Adrenal gland (tissue), 12 donors: ENCODE data around the gene CCDC51. TPM values are rescaled to one million over a fixed set of nuclear protein-coding genes. Genes with fewer than 3 reads are reported as not detected.

Experiments used
- DNase-seq, 7 donors: peaks; one replicate each; pipeline ENCODE4 v3.0.0-alpha.2; 2019 to 2020
- H3K27ac ChIP-seq, 5 donors: fragments of 200-600 bp; sonication (generic) in 4 of 5; 1 replicate in 3 of 5; 2 replicates in 2 of 5; pipeline versions ENCODE4 v1.5.1 to v1.8.0; 2016 to 2020; ENCODE audit warnings: mild to moderate bottlenecking in 1 of 5
- H3K27me3 ChIP-seq: fragments of 200-600 bp; 2 replicates; pipeline ENCODE4 v1.8.0; 2021
- H3K36me3 ChIP-seq, 2 donors: fragments of 200-600 bp; replicated peaks in 1 of 2; 1 replicate in 1 of 2; 2 replicates in 1 of 2; pipeline versions ENCODE4 v1.5.1 to v1.8.0; 2018 to 2022
- H3K4me1 ChIP-seq, 2 donors: fragments of 200-600 bp; replicated peaks in 1 of 2; 1 replicate in 1 of 2; 2 replicates in 1 of 2; pipeline versions ENCODE4 v1.5.1 to v1.8.0; 2018 to 2021
- H3K4me3 ChIP-seq, 4 donors: fragments of 200-600 bp; sonication (generic) in 3 of 4; one replicate each; pipeline ENCODE4 v1.5.1; 2016 to 2018
- H3K9me3 ChIP-seq, 3 donors: fragments of 200-600 bp; sonication (generic) in 1 of 3; replicated peaks in 1 of 3; 1 replicate in 2 of 3; 2 replicates in 1 of 3; pipeline versions ENCODE4 v1.5.1 to v1.8.0; 2016 to 2021
- POLR2A ChIP-seq, 2 donors: fragments of 450-650 bp; IDR thresholded peaks; one replicate each; pipeline ENCODE4 v1.6.1; 2017; ENCODE audit warnings: antibody characterized with exemption in 2 of 2, mild to moderate bottlenecking in 2 of 2, moderate library complexity in 1 of 2
- WGBS, 4 donors: extraction: QIAGEN DNeasy Blood & Tissue Kit in 2 of 4; methylation state at CpG; one replicate each; pipeline versions ENCODE4 v1.1.5 to v1.1.7; 2013 to 2017; 5-methylcytosine and 5-hydroxymethylcytosine counted together
- intact Hi-C, 2 donors: fragments of 100-400 bp; cut with DNase I; formaldehyde crosslinking; loops; one replicate each; pipeline versions ENCODE4 v1.14.1 to v1.15.0; 2022 to 2023
- polyA plus RNA-seq, 3 donors: library from polyadenylated mRNA; stranded (reverse); fragments of 200-250 nt in 2 of 3; fragments of 350-450 nt in 1 of 3; fragmentation: Illumina TruSeq in 1 of 3; extraction: RNeasy Lipid Tissue Mini Kit (QIAGEN cat#74804) in 1 of 3; gene quantifications; one replicate each; pipeline ENCODE4 v1.2.3, GENCODE V29; 2013 to 2014
- total RNA-seq, 9 donors: library from RNA; depleted of rRNA in 4 of 9; stranded (reverse); fragments of >200 nt in 4 of 9; fragments of 120-200 nt in 1 of 9; fragmentation: NEBNext Ultra II Directional in 1 of 9; extraction: Animal tissue kit (Norgen Biotek cat#: 25700) in 1 of 9; gene quantifications; one replicate each; pipeline versions ENCODE4 v1.1.0 to v1.2.4, GENCODE V29; 2013 to 2023
- TF ChIP-seq, protein P1 (sequence below), 6 experiments: fragments of 450-650 bp in 4 of 6; fragments of 200-600 bp in 2 of 6; sonication (generic) in 1 of 6; IDR thresholded peaks; 1 replicate in 5 of 6; 2 replicates in 1 of 6; pipeline versions ENCODE4 v1.5.1 to v1.8.0; 2016 to 2021; ENCODE audit warnings: antibody characterized with exemption in 6 of 6, mild to moderate bottlenecking in 2 of 6, moderate library complexity in 1 of 6
- donor health status: healthy with polysubstance abuse.
- donor health status: Bipolar disorder and iron deficiency.
- donor health status: DM: yes; HTN: yes; CAD: no.
- donor health status: DM: no; HTN: no; CAD: no.
- donor health status: DM: no; HTN: no; CAD: no.
- donor health status: DM: yes; HTN: yes; CAD: no.

CCDC51 gene
- total and polyA plus RNA-seq, 12 donors, result 7.3 to 30.4 (median 19.5) TPM

DNA sequence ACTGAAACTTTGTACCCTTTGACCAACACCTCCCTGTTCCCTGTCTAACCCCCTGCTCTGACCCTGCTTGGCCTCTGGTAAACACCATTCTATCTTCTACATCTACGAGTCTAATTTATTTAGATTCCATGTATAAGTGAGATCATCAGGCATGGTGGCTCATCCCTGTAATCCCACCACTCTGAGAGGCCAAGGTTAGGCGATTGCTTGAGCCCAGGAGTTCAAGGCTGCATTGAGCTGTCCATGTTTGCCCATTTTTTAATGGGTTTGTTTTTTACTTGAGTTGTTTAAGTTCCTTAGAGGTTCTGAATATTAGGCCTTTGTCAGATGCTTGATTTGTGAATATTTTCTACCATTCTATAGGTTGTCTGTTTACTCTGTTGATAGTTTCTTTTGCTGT is 51.0 kb downstream of the CCDC51 start:
- TF ChIP-seq, protein P1, sequence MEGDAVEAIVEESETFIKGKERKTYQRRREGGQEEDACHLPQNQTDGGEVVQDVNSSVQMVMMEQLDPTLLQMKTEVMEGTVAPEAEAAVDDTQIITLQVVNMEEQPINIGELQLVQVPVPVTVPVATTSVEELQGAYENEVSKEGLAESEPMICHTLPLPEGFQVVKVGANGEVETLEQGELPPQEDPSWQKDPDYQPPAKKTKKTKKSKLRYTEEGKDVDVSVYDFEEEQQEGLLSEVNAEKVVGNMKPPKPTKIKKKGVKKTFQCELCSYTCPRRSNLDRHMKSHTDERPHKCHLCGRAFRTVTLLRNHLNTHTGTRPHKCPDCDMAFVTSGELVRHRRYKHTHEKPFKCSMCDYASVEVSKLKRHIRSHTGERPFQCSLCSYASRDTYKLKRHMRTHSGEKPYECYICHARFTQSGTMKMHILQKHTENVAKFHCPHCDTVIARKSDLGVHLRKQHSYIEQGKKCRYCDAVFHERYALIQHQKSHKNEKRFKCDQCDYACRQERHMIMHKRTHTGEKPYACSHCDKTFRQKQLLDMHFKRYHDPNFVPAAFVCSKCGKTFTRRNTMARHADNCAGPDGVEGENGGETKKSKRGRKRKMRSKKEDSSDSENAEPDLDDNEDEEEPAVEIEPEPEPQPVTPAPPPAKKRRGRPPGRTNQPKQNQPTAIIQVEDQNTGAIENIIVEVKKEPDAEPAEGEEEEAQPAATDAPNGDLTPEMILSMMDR (IDR thresholded peaks at IDR 0.05), result no peak
- TF ChIP-seq POLR2A (IDR thresholded peaks at IDR 0.05), result no peak
- no peaks in the 10 kb centered on the region for H3K36me3 ChIP-seq
- H3K9me3 ChIP-seq, result no peaks in the 10 kb centered on the region
- intact Hi-C loops, result no loop called here
- no peak for DNase-seq
- H3K4me1 ChIP-seq, result no peaks in the 10 kb centered on the region
- no peak overlapping the region for H3K4me3 ChIP-seq
- no peak overlapping the region for H3K27ac ChIP-seq
- H3K27me3 ChIP-seq, result no peaks in the 10 kb centered on the region
- 70 to 78% (median 77%) methylated on average over 2 of the region's 2 CpGs for WGBS, 4 donors

DNA sequence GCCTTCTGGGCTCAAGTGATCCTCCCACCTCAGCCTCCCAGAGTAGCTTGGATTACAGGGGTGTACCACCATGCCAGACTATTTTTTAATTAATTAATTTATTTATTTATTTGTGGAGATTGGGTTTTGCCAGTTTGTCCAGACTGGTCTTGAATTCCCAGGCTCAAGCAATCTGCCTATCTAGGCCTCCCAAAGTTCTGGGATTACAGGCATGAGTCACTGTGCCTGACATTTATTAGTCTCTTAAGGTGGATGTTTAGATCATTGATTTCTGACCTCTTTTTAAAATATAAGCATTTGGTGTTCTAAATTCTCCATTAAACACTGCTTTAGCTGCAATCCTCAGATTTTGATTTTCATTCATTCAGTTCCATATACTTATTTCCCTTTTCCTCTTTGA is 52.3 kb downstream of the CCDC51 start:
- Histone ChIP-seq H3K9me3 (no peaks in the 10 kb centered on the region), H3K36me3 (no peaks in the 10 kb centered on the region), H3K27me3 (no peaks in the 10 kb centered on the region), H3K27ac (no peak overlapping the region), H3K4me3 (no peak overlapping the region), H3K4me1 (no peaks in the 10 kb centered on the region)
- DNase-seq, result no peak
- TF ChIP-seq, protein P1 (IDR thresholded peaks at IDR 0.05), result no peak
- no peak for TF ChIP-seq POLR2A (IDR thresholded peaks at IDR 0.05)
- intact Hi-C loops, result no loop called here

Other genes starting within 250 kb of the CCDC51 start
- under 1 TPM in 1 of 9 donors, not detected in 8; 0.67 TPM for gene CAMP, start 216.6 kb downstream of the CCDC51 start, total RNA-seq
- gene CAMP, start 216.6 kb downstream of the CCDC51 start, polyA plus RNA-seq, result under 1 TPM in 2 of 3 donors, not detected in 1; 0.17 to 0.56 TPM
- 10 to 100 TPM in 8 of 9 donors, 1 to 10 TPM in 1; 8.7 to 30.9 (median 12.9) TPM for gene ZNF589, start 199.0 kb downstream of the CCDC51 start, total RNA-seq
- 10 to 100 TPM in 2 of 3 donors, 1 to 10 TPM in 1; 4.1 to 22.5 (median 11.6) TPM for gene ZNF589, start 199.0 kb downstream of the CCDC51 start, polyA plus RNA-seq
- 10 to 100 TPM; 17.9 to 40.6 (median 26.0) TPM for gene NME6, start 138.8 kb downstream of the CCDC51 start, total RNA-seq
- gene NME6, start 138.8 kb downstream of the CCDC51 start, polyA plus RNA-seq, result 10 to 100 TPM in 2 of 3 donors, 1 to 10 TPM in 1; 9.7 to 15.5 (median 12.6) TPM
- not detected for gene SPINK8, start 106.5 kb downstream of the CCDC51 start, total RNA-seq
- gene SPINK8, start 106.5 kb downstream of the CCDC51 start, polyA plus RNA-seq, result not detected
- under 1 TPM in 1 of 9 donors, not detected in 8; 0.11 TPM for gene FBXW12, start 67.9 kb downstream of the CCDC51 start, total RNA-seq
- under 1 TPM in 2 of 3 donors, not detected in 1; 0.07 to 0.24 TPM for gene FBXW12, start 67.9 kb downstream of the CCDC51 start, polyA plus RNA-seq
- 10 to 100 TPM in 6 of 9 donors, 1 to 10 TPM in 3; 3.4 to 23.5 (median 11.1) TPM for gene PLXNB1, start 10.0 kb downstream of the CCDC51 start, total RNA-seq
- gene PLXNB1, start 10.0 kb downstream of the CCDC51 start, polyA plus RNA-seq, result 100 to 1,000 TPM in 1 of 3 donors, 10 to 100 TPM in 1, 1 to 10 TPM in 1; 6.1 to 115 (median 45.6) TPM
- gene TMA7, start 138 bp upstream of the CCDC51 start, total RNA-seq, result 100 to 1,000 TPM; 177 to 603 (median 238) TPM
- 100 to 1,000 TPM; 489 to 891 (median 742) TPM for gene TMA7, start 138 bp upstream of the CCDC51 start, polyA plus RNA-seq
- 10 to 100 TPM in 1 of 9 donors, 1 to 10 TPM in 8; 5.1 to 15.9 (median 6.8) TPM for gene ATRIP, start 6.6 kb upstream of the CCDC51 start, total RNA-seq
- 1 to 10 TPM; 6.7 to 9.1 (median 8.4) TPM for gene ATRIP, start 6.6 kb upstream of the CCDC51 start, polyA plus RNA-seq
- 100 to 1,000 TPM; 110 to 167 (median 135) TPM for gene SHISA5, start 64.1 kb upstream of the CCDC51 start, total RNA-seq
- gene SHISA5, start 64.1 kb upstream of the CCDC51 start, polyA plus RNA-seq, result 10 to 100 TPM; 77.2 to 89.4 (median 85.6) TPM
- gene PFKFB4, start 116.7 kb upstream of the CCDC51 start, total RNA-seq, result 10 to 100 TPM in 2 of 9 donors, 1 to 10 TPM in 7; 2.0 to 12.9 (median 4.5) TPM
- gene PFKFB4, start 116.7 kb upstream of the CCDC51 start, polyA plus RNA-seq, result 1 to 10 TPM; 1.8 to 5.6 (median 4.5) TPM
- gene UCN2, start 123.7 kb upstream of the CCDC51 start, total RNA-seq, result under 1 TPM in 1 of 9 donors, not detected in 8; 0.14 TPM
- under 1 TPM in 2 of 3 donors, not detected in 1; 0.20 to 0.32 TPM for gene UCN2, start 123.7 kb upstream of the CCDC51 start, polyA plus RNA-seq
- gene COL7A1, start 155.2 kb upstream of the CCDC51 start, total RNA-seq, result 1 to 10 TPM in 8 of 9 donors, under 1 TPM in 1; 0.36 to 6.6 (median 2.3) TPM
- 10 to 100 TPM in 2 of 3 donors, under 1 TPM in 1; 0.35 to 66.9 (median 23.2) TPM for gene COL7A1, start 155.2 kb upstream of the CCDC51 start, polyA plus RNA-seq
- 100 to 1,000 TPM; 229 to 418 (median 302) TPM for gene UQCRC1, start 169.5 kb upstream of the CCDC51 start, total RNA-seq
- 100 to 1,000 TPM; 201 to 298 (median 227) TPM for gene UQCRC1, start 169.5 kb upstream of the CCDC51 start, polyA plus RNA-seq
- gene TMEM89, start 181.7 kb upstream of the CCDC51 start, total RNA-seq, result not detected
- gene TMEM89, start 181.7 kb upstream of the CCDC51 start, polyA plus RNA-seq, result not detected
- 10 to 100 TPM in 8 of 9 donors, 1 to 10 TPM in 1; 7.8 to 42.5 (median 17.5) TPM for gene SLC26A6, start 195.3 kb upstream of the CCDC51 start, total RNA-seq
- 10 to 100 TPM in 2 of 3 donors, 1 to 10 TPM in 1; 8.3 to 47.2 (median 23.5) TPM for gene SLC26A6, start 195.3 kb upstream of the CCDC51 start, polyA plus RNA-seq
- gene CELSR3, start 222.8 kb upstream of the CCDC51 start, total RNA-seq, result 1 to 10 TPM in 6 of 9 donors, under 1 TPM in 3; 0.78 to 3.9 (median 1.4) TPM
- gene CELSR3, start 222.8 kb upstream of the CCDC51 start, polyA plus RNA-seq, result 10 to 100 TPM in 1 of 3 donors, 1 to 10 TPM in 2; 1.4 to 23.5 (median 4.4) TPM
- 10 to 100 TPM; 21.5 to 78.7 (median 26.9) TPM for gene NCKIPSD, start 245.8 kb upstream of the CCDC51 start, total RNA-seq
- 10 to 100 TPM; 14.0 to 29.9 (median 15.7) TPM for gene NCKIPSD, start 245.8 kb upstream of the CCDC51 start, polyA plus RNA-seq